HL-60/S4 treated with retinoic acid at 250 ng/mL for 4 days and 3 days (cell line): ENCODE data around the gene ADAMTS18.

Source experiments
- in situ Hi-C: fragments of 300-500 bp; cut with MboI; formaldehyde crosslinking; loops from 2 replicates; pipeline ENCODE4 v1.7.0; 2022; ENCODE audit warnings: low sequenced_read_pairs

The ADAMTS18 gene

DNA sequence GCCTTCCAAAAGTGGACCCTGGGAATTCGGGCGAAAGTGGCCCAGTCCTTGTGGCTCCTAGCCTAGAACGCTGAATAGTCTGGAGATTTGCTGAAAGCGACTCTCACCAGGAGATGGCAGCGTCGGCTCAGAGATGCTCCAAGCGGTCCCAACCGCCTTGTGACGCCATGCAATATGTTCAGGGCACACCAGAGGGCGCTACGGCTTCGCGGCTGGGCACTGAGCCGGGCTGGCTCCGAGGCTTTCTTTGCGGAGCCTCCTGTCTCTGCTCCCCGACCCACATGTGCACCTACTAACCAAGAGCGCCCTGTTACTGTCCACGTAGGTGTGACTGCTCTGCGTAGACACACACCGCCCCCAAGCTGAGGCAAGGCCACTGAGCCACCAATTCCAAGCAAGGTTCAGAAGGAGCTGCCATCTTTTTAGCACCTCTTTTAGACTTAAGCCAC is 198.7 kb downstream of the ADAMTS18 start:
- in situ Hi-C loops, result loop anchor here (25.0 kb wide), 1 partner anchor 351 kb away; no protein-coding TSS in a partner anchor

DNA sequence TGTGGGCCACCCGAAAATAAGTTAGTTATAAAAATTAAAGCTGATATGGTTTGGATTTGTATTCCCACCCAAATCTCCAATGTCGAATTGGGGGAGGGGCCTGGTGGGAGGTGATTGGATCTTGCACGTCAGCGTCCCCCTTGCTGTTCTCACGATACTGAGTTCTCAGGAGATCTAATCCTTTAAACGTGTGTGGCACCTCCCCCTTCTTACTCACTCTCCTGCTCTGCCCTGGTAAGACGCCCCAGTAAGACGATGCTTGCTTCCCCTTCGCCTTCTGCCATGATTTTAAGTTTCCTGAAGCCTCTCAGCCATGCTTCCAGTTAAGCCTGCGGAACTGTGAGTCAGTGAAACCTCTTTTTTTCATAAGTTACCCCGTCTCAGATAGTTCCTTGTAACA is 200.2 kb downstream of the ADAMTS18 start:
- in situ Hi-C loops, result loop anchor here (25.0 kb wide), 1 partner anchor 353 kb away; no protein-coding TSS in a partner anchor

DNA sequence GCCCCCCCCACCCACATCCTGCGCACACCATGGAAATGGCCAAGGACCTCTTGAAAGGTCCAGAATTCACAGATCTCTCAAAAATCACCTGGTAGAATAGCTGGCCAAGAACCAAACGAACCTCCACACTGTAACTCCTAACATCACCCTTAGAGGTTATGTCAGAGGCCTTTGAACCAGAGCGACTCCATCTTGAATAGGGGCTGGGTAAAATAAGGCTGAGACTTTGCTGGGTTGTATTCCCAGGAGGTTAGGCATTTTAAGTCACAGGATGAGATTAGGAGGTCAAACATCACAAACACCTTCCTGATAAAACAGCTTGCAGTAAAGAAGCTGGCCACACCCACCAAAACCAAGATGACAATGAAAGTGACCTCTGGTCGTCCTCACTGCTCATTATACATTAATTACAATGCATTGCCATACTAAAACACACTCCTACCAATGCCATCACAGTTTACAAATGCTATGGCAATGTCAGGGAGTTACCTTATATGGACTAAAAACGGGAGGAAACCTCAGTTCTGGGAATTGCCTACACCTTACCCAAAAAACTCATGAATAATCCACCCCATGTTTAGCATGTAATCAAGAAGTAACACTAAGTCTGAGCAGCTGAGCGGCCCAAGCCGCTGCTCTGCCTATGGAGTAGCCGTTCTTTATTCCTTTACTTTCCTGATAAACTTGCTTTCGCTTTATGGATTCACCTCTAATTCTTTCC is 200.9 kb downstream of the ADAMTS18 start:
- in situ Hi-C loops, result loop anchor here (25.0 kb wide), 1 partner anchor 353 kb away; no protein-coding TSS in a partner anchor
